ENCODE measurements around the gene NEK4. TPM values are rescaled to one million over a fixed set of nuclear protein-coding genes. Genes with fewer than 3 reads are reported as not detected.

The NEK4 gene
- total RNA-seq, 1 experiment from 2014 or later: 36.2 TPM

DNA sequence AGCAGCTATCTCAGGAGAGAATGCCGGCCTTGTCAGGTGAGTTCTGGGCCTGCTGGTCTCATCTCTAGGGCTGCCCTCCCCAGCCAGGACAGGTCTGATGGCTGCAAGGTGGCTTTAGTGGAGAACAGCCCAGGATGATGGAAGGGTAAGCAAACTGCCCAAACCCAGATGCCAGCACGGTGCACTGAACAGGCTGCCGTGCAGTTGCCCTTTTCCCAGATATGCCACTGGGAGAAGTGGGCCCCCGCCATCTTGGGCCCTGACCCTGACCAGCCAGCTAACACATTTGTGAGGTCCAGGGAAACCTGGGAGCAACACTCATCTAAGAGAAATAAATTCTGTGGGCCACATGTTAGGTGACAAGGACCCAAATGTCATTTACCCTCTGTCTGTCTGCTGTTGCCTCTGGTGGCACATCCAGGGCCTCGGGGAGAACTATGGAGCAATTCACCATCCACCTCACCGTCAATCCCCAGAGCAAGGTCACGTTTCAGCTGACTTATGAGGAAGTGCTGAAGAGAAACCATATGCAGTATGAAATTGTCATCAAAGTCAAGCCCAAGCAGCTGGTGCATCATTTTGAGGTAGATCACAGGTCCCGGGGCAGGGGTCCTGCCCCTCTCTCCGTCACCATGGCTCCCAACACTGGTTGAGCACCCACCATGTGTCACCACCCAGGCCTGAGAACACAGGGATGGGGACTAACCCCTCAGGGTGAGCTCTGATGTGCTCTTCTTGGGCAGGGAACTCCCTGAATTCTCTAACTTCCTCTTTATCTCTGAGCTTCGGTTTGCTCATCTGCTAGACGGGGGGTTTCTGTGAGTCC is 8.5 kb upstream of the NEK4 start:
- Histone ChIP-seq H2AFZ (ENCODE audit: low read depth, low read length, poor library complexity, severe bottlenecking) (no peak overlapping the region), H3K9me3 (ENCODE audit: control insufficient read depth in 1 of 2, insufficient read depth in 1 of 2, low read depth in 1 of 2, low read length in 2 of 2) (no peaks in the 10 kb centered on the region), H3K79me2 (ENCODE audit: insufficient read depth, low read length) (no peaks in the 10 kb centered on the region), H3K4me2 (ENCODE audit: low read length) (no peak overlapping the region), H3K4me1 (ENCODE audit: control insufficient read depth in 1 of 2, insufficient read depth in 2 of 2, low read length in 2 of 2) (peaks cover 0 to 8% of the 10 kb centered on the region in 2 experiments; a peak in 1 of 4 replicates), H3K9ac (ENCODE audit: low read length) (no peak overlapping the region), H4K20me1 (ENCODE audit: insufficient read depth) (no peaks in the 10 kb centered on the region), H3K36me3 (ENCODE audit: control insufficient read depth in 1 of 2, insufficient read depth in 2 of 2, low read length in 2 of 2) (no peaks in the 10 kb centered on the region), H3K27ac (ENCODE audit: low read depth, low read length) (no peak overlapping the region), H3K27me3 (ENCODE audit: insufficient read depth, low read length) (peaks cover 30% of the 10 kb centered on the region), H3K9me2 (ENCODE audit: insufficient read depth) (no peaks in the 10 kb centered on the region), H3K4me3 (replicated peaks in 1 of 2; ENCODE audit: low read depth in 1 of 2, low read length in 2 of 2) (no peak overlapping the region)
- DNase-seq (ENCODE audit: low read depth, low spot score) (no peak), ATAC-seq (no peak)
- intact Hi-C loops (cut with micrococcal nuclease): no loop called here
- TF ChIP-seq CBX3 (IDR thresholded peaks at IDR 0.05; ENCODE audit: low read depth) (no peak), ZNF274 (IDR thresholded peaks at IDR 0.05; ENCODE audit: low read depth, low read length) (no peak), YY1 (IDR thresholded peaks at IDR 0.05; ENCODE audit: extremely low read depth, insufficient replicate concordance, low read depth, low read length) (no peak), ZFX (IDR thresholded peaks at IDR 0.05) (no peak), JUND (IDR thresholded peaks at IDR 0.05) (no peak), EZH2phosphoT487 (IDR thresholded peaks at IDR 0.05; ENCODE audit: borderline replicate concordance) (no peak), CEBPB (IDR thresholded peaks at IDR 0.05; ENCODE audit: low read depth) (no peak), POLR2AphosphoS5 (IDR thresholded peaks at IDR 0.05; ENCODE audit: low read depth, low read length) (no peak), EZH2 (IDR thresholded peaks at IDR 0.05) (no peak), ELF1 (IDR thresholded peaks at IDR 0.05; ENCODE audit: borderline replicate concordance, low read depth) (no peak), POLR2A (IDR thresholded peaks at IDR 0.05; ENCODE audit: borderline replicate concordance, extremely low read depth, insufficient read depth, insufficient read length) (no peak)
- TF ChIP-seq, protein P1, sequence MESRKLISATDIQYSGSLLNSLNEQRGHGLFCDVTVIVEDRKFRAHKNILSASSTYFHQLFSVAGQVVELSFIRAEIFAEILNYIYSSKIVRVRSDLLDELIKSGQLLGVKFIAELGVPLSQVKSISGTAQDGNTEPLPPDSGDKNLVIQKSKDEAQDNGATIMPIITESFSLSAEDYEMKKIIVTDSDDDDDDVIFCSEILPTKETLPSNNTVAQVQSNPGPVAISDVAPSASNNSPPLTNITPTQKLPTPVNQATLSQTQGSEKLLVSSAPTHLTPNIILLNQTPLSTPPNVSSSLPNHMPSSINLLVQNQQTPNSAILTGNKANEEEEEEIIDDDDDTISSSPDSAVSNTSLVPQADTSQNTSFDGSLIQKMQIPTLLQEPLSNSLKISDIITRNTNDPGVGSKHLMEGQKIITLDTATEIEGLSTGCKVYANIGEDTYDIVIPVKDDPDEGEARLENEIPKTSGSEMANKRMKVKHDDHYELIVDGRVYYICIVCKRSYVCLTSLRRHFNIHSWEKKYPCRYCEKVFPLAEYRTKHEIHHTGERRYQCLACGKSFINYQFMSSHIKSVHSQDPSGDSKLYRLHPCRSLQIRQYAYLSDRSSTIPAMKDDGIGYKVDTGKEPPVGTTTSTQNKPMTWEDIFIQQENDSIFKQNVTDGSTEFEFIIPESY (IDR thresholded peaks at IDR 0.05; ENCODE audit: extremely low read depth, insufficient replicate concordance, low read length): no peak
- TF ChIP-seq, protein P2, sequence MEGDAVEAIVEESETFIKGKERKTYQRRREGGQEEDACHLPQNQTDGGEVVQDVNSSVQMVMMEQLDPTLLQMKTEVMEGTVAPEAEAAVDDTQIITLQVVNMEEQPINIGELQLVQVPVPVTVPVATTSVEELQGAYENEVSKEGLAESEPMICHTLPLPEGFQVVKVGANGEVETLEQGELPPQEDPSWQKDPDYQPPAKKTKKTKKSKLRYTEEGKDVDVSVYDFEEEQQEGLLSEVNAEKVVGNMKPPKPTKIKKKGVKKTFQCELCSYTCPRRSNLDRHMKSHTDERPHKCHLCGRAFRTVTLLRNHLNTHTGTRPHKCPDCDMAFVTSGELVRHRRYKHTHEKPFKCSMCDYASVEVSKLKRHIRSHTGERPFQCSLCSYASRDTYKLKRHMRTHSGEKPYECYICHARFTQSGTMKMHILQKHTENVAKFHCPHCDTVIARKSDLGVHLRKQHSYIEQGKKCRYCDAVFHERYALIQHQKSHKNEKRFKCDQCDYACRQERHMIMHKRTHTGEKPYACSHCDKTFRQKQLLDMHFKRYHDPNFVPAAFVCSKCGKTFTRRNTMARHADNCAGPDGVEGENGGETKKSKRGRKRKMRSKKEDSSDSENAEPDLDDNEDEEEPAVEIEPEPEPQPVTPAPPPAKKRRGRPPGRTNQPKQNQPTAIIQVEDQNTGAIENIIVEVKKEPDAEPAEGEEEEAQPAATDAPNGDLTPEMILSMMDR (IDR thresholded peaks at IDR 0.05 in 2 of 3, conservative IDR thresholded peaks at IDR 0.05 in 1 of 3; ENCODE audit: borderline replicate concordance in 1 of 3, insufficient read depth in 1 of 3, low read depth in 2 of 3, low read length in 2 of 3): no peak
- ChIA-PET RAD21 (ENCODE audit: low non-redundant PET in 1 of 2, low total read pairs in 2 of 2, uncharacterized antibody in 2 of 2, unreplicated experiment in 2 of 2) (no interaction called here), CTCF (interaction anchor here (0.8 kb wide), 2 partner anchors 42 to 367 kb away, joined by 3 read pairs; no protein-coding TSS in a partner anchor), POLR2A (no interaction called here)
- no TSS peak for BruUV-seq (replicated peaks)
